Loucy (cell line): ENCODE measurements around the gene KIDINS220.

ENCODE experiments used
- H2AFZ ChIP-seq: fragments of 200-600 bp; sonication (generic); 2 replicates; pipeline ENCODE4 v1.6.0; 2016; ENCODE audit warnings: antibody characterized with exemption, mild to moderate bottlenecking, low read length, moderate library complexity
- H3F3A ChIP-seq: fragments of 200-600 bp; 2 replicates; pipeline ENCODE4 v1.6.0; 2016; ENCODE audit warnings: antibody characterized with exemption, low read depth, mild to moderate bottlenecking
- H3K27me3 ChIP-seq: fragments of 200-600 bp; sonication (generic); 2 replicates; pipeline ENCODE4 v1.6.1; 2014; ENCODE audit warnings: low read length, mild to moderate bottlenecking; ENCODE audit not compliant: insufficient read depth, poor library complexity, severe bottlenecking
- H3K36me3 ChIP-seq: fragments of 200-600 bp; sonication (generic); 2 replicates; pipeline ENCODE4 v1.6.1; 2016; ENCODE audit warnings: low read length; ENCODE audit not compliant: insufficient read depth
- H3K4me1 ChIP-seq: fragments of 200-600 bp; sonication (generic); 2 replicates; pipeline ENCODE4 v1.5.1; 2014; ENCODE audit warnings: low read length, mild to moderate bottlenecking; ENCODE audit not compliant: insufficient read depth, poor library complexity, severe bottlenecking
- H3K4me2 ChIP-seq: fragments of 200-600 bp; sonication (generic); 2 replicates; pipeline ENCODE4 v1.6.0; 2014; ENCODE audit warnings: antibody characterized with exemption, low read length, low read depth, mild to moderate bottlenecking; ENCODE audit not compliant: poor library complexity, severe bottlenecking
- H3K4me3 ChIP-seq: fragments of 200-600 bp; sonication (generic); 2 replicates; pipeline ENCODE4 v1.5.1; 2014; ENCODE audit warnings: low read length, mild to moderate bottlenecking, mixed read lengths; ENCODE audit not compliant: poor library complexity, severe bottlenecking
- H3K79me2 ChIP-seq: fragments of 200-600 bp; sonication (generic); 2 replicates; pipeline ENCODE4 v1.6.1; 2014; ENCODE audit warnings: low read length; ENCODE audit not compliant: insufficient read depth
- H3K9ac ChIP-seq: fragments of 200-600 bp; sonication (generic); 2 replicates; pipeline ENCODE4 v1.6.0; 2014; ENCODE audit warnings: mild to moderate bottlenecking, low read depth, low read length, moderate library complexity; ENCODE audit not compliant: poor library complexity, severe bottlenecking
- H3K9me2 ChIP-seq: fragments of 200-600 bp; sonication (generic); replicated peaks from 2 replicates; pipeline ENCODE4 v1.6.1; 2016; ENCODE audit warnings: low read depth, low read length, mixed read lengths
- H3K9me3 ChIP-seq: fragments of 200-600 bp; sonication (generic); 2 replicates; pipeline ENCODE4 v1.6.1; 2014; ENCODE audit warnings: mild to moderate bottlenecking, antibody characterized with exemption, low read length, low read depth; ENCODE audit not compliant: insufficient read depth
- H4K20me1 ChIP-seq: fragments of 200-600 bp; sonication (generic); 2 replicates; pipeline ENCODE4 v1.6.0; 2014; ENCODE audit warnings: antibody characterized with exemption, low read length, mild to moderate bottlenecking; ENCODE audit not compliant: insufficient read depth, poor library complexity, severe bottlenecking
- EZH2phosphoT487 ChIP-seq: fragments of 200-600 bp; IDR thresholded peaks from 2 replicates; pipeline ENCODE4 v1.6.1; 2018; ENCODE audit warnings: antibody characterized with exemption, mild to moderate bottlenecking, moderate library complexity, borderline replicate concordance
- TF ChIP-seq, protein P1 (sequence below): fragments of 200-600 bp; sonication (generic); conservative IDR thresholded peaks from 2 replicates; pipeline ENCODE4 v1.5.1; 2014; ENCODE audit warnings: mild to moderate bottlenecking, antibody characterized with exemption, low read length

Gene KIDINS220

DNA sequence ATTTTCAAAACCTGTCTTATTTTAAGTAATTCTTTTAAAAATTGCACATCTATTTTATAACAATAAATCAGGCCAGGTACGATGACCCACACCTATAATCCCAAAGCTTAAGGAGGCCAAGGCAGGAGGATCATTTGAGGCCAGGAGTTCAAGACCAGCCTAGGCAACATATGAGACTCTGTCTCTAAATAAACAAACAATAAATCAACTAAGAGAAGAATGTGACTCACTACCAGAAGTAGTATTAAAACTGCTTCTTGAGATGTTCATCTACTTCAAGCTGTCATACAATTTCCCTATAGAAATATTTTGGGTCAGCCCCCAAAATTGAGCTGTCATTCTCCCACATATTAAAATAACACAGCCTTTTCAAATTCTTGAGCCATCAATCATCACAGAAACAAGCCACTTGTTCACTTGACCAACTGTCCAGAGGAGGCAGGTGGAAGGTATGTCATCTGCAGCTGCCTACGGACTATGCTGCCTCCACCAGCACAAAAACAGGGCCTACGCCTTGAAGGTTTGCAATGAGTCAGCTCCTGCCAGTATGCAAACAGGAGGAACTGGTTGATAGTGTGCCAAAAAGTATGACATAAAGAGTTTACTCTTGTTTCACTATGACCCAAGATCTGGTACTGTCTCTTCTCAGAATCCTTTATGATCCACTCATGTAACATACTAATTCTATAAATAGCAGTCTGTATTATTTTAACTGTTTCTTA lies 33.6 kb downstream of the KIDINS220 start:
- Histone ChIP-seq H3F3A (no peaks in the 10 kb centered on the region), H3K9me3 (no peaks in the 10 kb centered on the region), H3K4me2 (no peak overlapping the region), H2AFZ (no peak overlapping the region), H3K9me2 (no peaks in the 10 kb centered on the region), H3K4me3 (no peak overlapping the region), H3K79me2 (no peaks in the 10 kb centered on the region), H3K4me1 (no peaks in the 10 kb centered on the region), H3K9ac (no peak overlapping the region), H3K36me3 (peaks cover 81% of the 10 kb centered on the region), H3K27me3 (no peaks in the 10 kb centered on the region), H4K20me1 (no peaks in the 10 kb centered on the region)
- TF ChIP-seq EZH2phosphoT487: no peak
- TF ChIP-seq, protein P1, sequence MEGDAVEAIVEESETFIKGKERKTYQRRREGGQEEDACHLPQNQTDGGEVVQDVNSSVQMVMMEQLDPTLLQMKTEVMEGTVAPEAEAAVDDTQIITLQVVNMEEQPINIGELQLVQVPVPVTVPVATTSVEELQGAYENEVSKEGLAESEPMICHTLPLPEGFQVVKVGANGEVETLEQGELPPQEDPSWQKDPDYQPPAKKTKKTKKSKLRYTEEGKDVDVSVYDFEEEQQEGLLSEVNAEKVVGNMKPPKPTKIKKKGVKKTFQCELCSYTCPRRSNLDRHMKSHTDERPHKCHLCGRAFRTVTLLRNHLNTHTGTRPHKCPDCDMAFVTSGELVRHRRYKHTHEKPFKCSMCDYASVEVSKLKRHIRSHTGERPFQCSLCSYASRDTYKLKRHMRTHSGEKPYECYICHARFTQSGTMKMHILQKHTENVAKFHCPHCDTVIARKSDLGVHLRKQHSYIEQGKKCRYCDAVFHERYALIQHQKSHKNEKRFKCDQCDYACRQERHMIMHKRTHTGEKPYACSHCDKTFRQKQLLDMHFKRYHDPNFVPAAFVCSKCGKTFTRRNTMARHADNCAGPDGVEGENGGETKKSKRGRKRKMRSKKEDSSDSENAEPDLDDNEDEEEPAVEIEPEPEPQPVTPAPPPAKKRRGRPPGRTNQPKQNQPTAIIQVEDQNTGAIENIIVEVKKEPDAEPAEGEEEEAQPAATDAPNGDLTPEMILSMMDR: no peak

DNA sequence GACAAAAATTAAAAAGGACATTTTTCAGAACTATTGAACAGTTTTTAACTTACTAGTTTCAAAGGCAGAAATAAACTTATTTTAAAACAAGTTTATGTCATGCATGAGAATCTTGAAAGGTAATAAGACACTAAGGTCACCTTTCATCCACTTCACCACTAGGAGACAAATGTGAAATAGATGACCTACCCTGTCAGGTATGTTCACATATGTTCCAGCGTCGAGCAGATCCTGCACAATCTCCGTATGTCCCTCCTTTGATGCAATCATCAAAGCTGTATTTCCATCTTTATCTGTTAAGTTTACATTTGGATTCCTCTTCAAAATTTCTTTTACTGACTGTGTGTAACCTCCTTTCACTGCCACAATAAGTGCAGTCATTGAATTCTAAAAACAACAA lies 34.7 kb downstream of the KIDINS220 start:
- H3K79me2 ChIP-seq: no peaks in the 10 kb centered on the region
- no peak overlapping the region for H3K9ac ChIP-seq
- H3K4me3 ChIP-seq: no peak overlapping the region
- H2AFZ ChIP-seq: no peak overlapping the region
- H3F3A ChIP-seq: no peaks in the 10 kb centered on the region
- TF ChIP-seq, protein P1: no peak
- TF ChIP-seq EZH2phosphoT487: no peak
- peaks cover 84% of the 10 kb centered on the region for H3K36me3 ChIP-seq
- no peaks in the 10 kb centered on the region for H3K9me2 ChIP-seq
- no peaks in the 10 kb centered on the region for H3K27me3 ChIP-seq
- no peaks in the 10 kb centered on the region for H3K4me1 ChIP-seq
- H4K20me1 ChIP-seq: no peaks in the 10 kb centered on the region
- no peak overlapping the region for H3K4me2 ChIP-seq
- no peaks in the 10 kb centered on the region for H3K9me3 ChIP-seq

DNA sequence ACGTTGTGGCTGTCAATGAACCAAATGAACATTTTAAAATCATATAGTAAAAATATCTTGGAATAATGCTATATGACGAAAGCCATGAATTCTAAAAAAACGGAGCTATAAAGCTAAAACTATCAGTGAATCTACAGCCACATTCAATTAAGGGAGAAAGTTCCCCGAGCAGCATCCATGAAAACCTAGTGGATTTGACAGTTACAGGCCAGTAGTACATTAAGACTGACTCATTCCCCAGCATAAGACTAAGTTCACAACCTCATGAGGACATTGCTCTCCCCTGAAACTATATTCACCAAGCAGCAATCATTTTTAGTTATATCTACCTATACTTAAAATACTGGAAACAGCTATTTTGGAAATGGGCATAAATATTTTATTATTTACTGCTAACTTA lies 36.6 kb downstream of the KIDINS220 start:
- H3K4me2 ChIP-seq: no peak overlapping the region
- TF ChIP-seq, protein P1: no peak
- no peak for TF ChIP-seq EZH2phosphoT487
- H3K79me2 ChIP-seq: no peaks in the 10 kb centered on the region
- no peak overlapping the region for H2AFZ ChIP-seq
- peaks cover 83% of the 10 kb centered on the region for H3K36me3 ChIP-seq
- H3K4me3 ChIP-seq: no peak overlapping the region
- H4K20me1 ChIP-seq: no peaks in the 10 kb centered on the region
- H3K27me3 ChIP-seq: no peaks in the 10 kb centered on the region
- H3K9me2 ChIP-seq: no peaks in the 10 kb centered on the region
- no peaks in the 10 kb centered on the region for H3K4me1 ChIP-seq
- H3K9me3 ChIP-seq: no peaks in the 10 kb centered on the region
- H3K9ac ChIP-seq: no peak overlapping the region
- no peaks in the 10 kb centered on the region for H3F3A ChIP-seq
